ENCODE measurements around the gene GLYAT. TPM values are rescaled to one million over a fixed set of nuclear protein-coding genes. Genes with fewer than 3 reads are reported as not detected.
A peak's percentile ranks its signal among the peaks of the same experiment; 100 is the strongest.
"Not testable (repeated sequence)": the region's sequence is repeated elsewhere in the genome, so short reads cannot be mapped to it uniquely, and the experiment has no call there.

Gene GLYAT
- total RNA-seq, 2 experiments from 2014 or later: not detected

- CTCF ChIA-PET: no interaction called here
- Mint-ChIP-seq H3K9me3 (no peaks in the 10 kb centered on the region), H3K27ac (no peak overlapping the region), H3K27me3 (no peaks in the 10 kb centered on the region), H3K4me1 (ENCODE audit: low read depth) (peaks cover 4% of the 10 kb centered on the region), H3K4me3 (no peak overlapping the region), H3K36me3 (ENCODE audit: low read depth) (no peaks in the 10 kb centered on the region)
- Histone ChIP-seq H3K36me3 (ENCODE audit: insufficient read depth, low read length) (no peaks in the 10 kb centered on the region), H3K27ac (ENCODE audit: low read depth in 1 of 2, low read length in 2 of 2) (no peak overlapping the region), H3K4me1 (ENCODE audit: insufficient read depth, low read length) (no peaks in the 10 kb centered on the region), H3K27me3 (ENCODE audit: control insufficient read depth in 1 of 2, insufficient read depth in 2 of 2, low read length in 2 of 2) (no peaks in the 10 kb centered on the region), H3K4me3 (ENCODE audit: low read length) (no peak overlapping the region), H3K9me3 (ENCODE audit: control insufficient read depth in 1 of 2, insufficient read depth in 1 of 2, low read length in 2 of 2) (no peaks in the 10 kb centered on the region)
- intact Hi-C loops (cut with DNase I, micrococcal nuclease): no loop called here
- no peak for ATAC-seq (ENCODE audit: poor library complexity)
- POLR2A ChIA-PET: interaction anchor here (1.1 kb wide), 1 partner anchor 35 kb away, joined by 4 read pairs; no protein-coding TSS in a partner anchor
- TF ChIP-seq CTCF (IDR thresholded peaks at IDR 0.05): no peak
- DNase-seq: no peak
These were observed 40.1 kb downstream of the GLYAT start for GRCh38 chr11:58691675-58692074.

GRCh38 chr11:58688789-58689503, 42.8 kb downstream of the GLYAT start:
- Mint-ChIP-seq H3K27me3 (no peaks in the 10 kb centered on the region), H3K36me3 (ENCODE audit: low read depth) (no peaks in the 10 kb centered on the region), H3K4me3 (no peak overlapping the region), H3K4me1 (ENCODE audit: low read depth) (peaks cover 13% of the 10 kb centered on the region), H3K27ac (no peak overlapping the region), H3K9me3 (no peaks in the 10 kb centered on the region)
- Histone ChIP-seq H3K27ac (ENCODE audit: low read depth in 1 of 2, low read length in 2 of 2) (no peak overlapping the region), H3K36me3 (ENCODE audit: insufficient read depth, low read length) (no peaks in the 10 kb centered on the region), H3K9me3 (ENCODE audit: control insufficient read depth in 1 of 2, insufficient read depth in 1 of 2, low read length in 2 of 2) (no peaks in the 10 kb centered on the region), H3K4me1 (ENCODE audit: insufficient read depth, low read length) (no peaks in the 10 kb centered on the region), H3K4me3 (ENCODE audit: low read length) (no peak overlapping the region), H3K27me3 (ENCODE audit: control insufficient read depth in 1 of 2, insufficient read depth in 2 of 2, low read length in 2 of 2) (no peaks in the 10 kb centered on the region)
- ChIA-PET POLR2A (no interaction called here), CTCF (no interaction called here)
- DNase-seq (no peak), ATAC-seq (ENCODE audit: poor library complexity) (no peak)
- intact Hi-C loops (cut with DNase I, micrococcal nuclease): no loop called here
- TF ChIP-seq CTCF (IDR thresholded peaks at IDR 0.05): no peak

- Histone ChIP-seq H3K27ac (ENCODE audit: low read depth in 1 of 2, low read length in 2 of 2) (no peak overlapping the region), H3K27me3 (ENCODE audit: control insufficient read depth in 1 of 2, insufficient read depth in 2 of 2, low read length in 2 of 2) (no peaks in the 10 kb centered on the region), H3K4me1 (ENCODE audit: insufficient read depth, low read length) (no peaks in the 10 kb centered on the region), H3K36me3 (ENCODE audit: insufficient read depth, low read length) (no peaks in the 10 kb centered on the region), H3K4me3 (ENCODE audit: low read length) (no peak overlapping the region), H3K9me3 (ENCODE audit: control insufficient read depth in 1 of 2, insufficient read depth in 1 of 2, low read length in 2 of 2) (no peaks in the 10 kb centered on the region)
- TF ChIP-seq CTCF (IDR thresholded peaks at IDR 0.05): no peak
- Mint-ChIP-seq H3K27ac (peak overlapping the region; percentile 28), H3K27me3 (peaks cover 4% of the 10 kb centered on the region), H3K4me3 (peak overlapping the region; percentile 40), H3K4me1 (ENCODE audit: low read depth) (peaks cover 13% of the 10 kb centered on the region), H3K9me3 (peaks cover 3% of the 10 kb centered on the region), H3K36me3 (ENCODE audit: low read depth) (no peaks in the 10 kb centered on the region)
- ATAC-seq (ENCODE audit: poor library complexity): peak; percentile 68
- ChIA-PET POLR2A (interaction anchor here (0.6 to 1.7 kb wide), 4 partner anchors 8 to 46 kb away, joined by 3 to 6 read pairs (median 4); no protein-coding TSS in a partner anchor), CTCF (no interaction called here)
- DNase-seq: peak in 1 of 14 experiments; percentile 13
- intact Hi-C loops (cut with DNase I, micrococcal nuclease): no loop called here
These were observed 45.6 kb downstream of the GLYAT start for GRCh38 chr11:58685973-58686722.

GRCh38 chr11:58682660-58683059, 49.1 kb downstream of the GLYAT start:
- ATAC-seq (ENCODE audit: poor library complexity); CTCF ChIA-PET; H3K27me3 Mint-ChIP-seq; intact Hi-C loops (cut with DNase I, micrococcal nuclease); H3K9me3 Mint-ChIP-seq; H3K36me3 Mint-ChIP-seq (ENCODE audit: low read depth); POLR2A ChIA-PET; DNase-seq; H3K4me1 ChIP-seq (ENCODE audit: insufficient read depth, low read length); H3K4me3 ChIP-seq (ENCODE audit: low read length); H3K27ac Mint-ChIP-seq; H3K36me3 ChIP-seq (ENCODE audit: insufficient read depth, low read length); H3K27ac ChIP-seq (ENCODE audit: low read depth in 1 of 2, low read length in 2 of 2); H3K4me3 Mint-ChIP-seq; H3K9me3 ChIP-seq (ENCODE audit: control insufficient read depth in 1 of 2, insufficient read depth in 1 of 2, low read length in 2 of 2): not testable (repeated sequence)
- peaks cover 12% of the 10 kb centered on the region for H3K4me1 Mint-ChIP-seq (ENCODE audit: low read depth)
- H3K27me3 ChIP-seq (ENCODE audit: control insufficient read depth in 1 of 2, insufficient read depth in 2 of 2, low read length in 2 of 2): peaks cover 9 to 14% of the 10 kb centered on the region in 2 experiments

- H3K9me3 ChIP-seq (ENCODE audit: control insufficient read depth in 1 of 2, insufficient read depth in 1 of 2, low read length in 2 of 2); H3K4me1 ChIP-seq (ENCODE audit: insufficient read depth, low read length); DNase-seq; H3K27me3 Mint-ChIP-seq; H3K27ac Mint-ChIP-seq; H3K36me3 ChIP-seq (ENCODE audit: insufficient read depth, low read length); H3K36me3 Mint-ChIP-seq (ENCODE audit: low read depth); H3K4me1 Mint-ChIP-seq (ENCODE audit: low read depth); H3K4me3 Mint-ChIP-seq; H3K4me3 ChIP-seq (ENCODE audit: low read length); CTCF ChIA-PET; H3K9me3 Mint-ChIP-seq; H3K27ac ChIP-seq (ENCODE audit: low read depth in 1 of 2, low read length in 2 of 2); ATAC-seq (ENCODE audit: poor library complexity): not testable (repeated sequence)
- POLR2A ChIA-PET: interaction anchor here (0.8 to 1.4 kb wide), 3 partner anchors 9 to 102 kb away, joined by 3 to 6 read pairs (median 4); partner anchors contain the start of gene LPXN
- intact Hi-C loops (cut with DNase I, micrococcal nuclease): loop anchor here (2.0 to 5.0 kb wide), 2 partner anchors 100 to 1333 kb away; partner anchors contain the start of genes LPXN (in 1 of the 2) and ZFP91 (in 1 of the 2)
- peaks cover 9 to 14% of the 10 kb centered on the region in 2 experiments for H3K27me3 ChIP-seq (ENCODE audit: control insufficient read depth in 1 of 2, insufficient read depth in 2 of 2, low read length in 2 of 2)
These were observed 54.2 kb downstream of the GLYAT start for GRCh38 chr11:58677536-58677935.
